NCI-H1092 treated with DMSO at 0.1 percent for 48 hours (cell line): Measurements from ENCODE around the gene PAX8.

Experiments used
- DNase-seq: peaks from one replicate; lab custom pipeline; 2025; lab: John Stamatoyannopoulos, UW

PAX8 gene

DNA sequence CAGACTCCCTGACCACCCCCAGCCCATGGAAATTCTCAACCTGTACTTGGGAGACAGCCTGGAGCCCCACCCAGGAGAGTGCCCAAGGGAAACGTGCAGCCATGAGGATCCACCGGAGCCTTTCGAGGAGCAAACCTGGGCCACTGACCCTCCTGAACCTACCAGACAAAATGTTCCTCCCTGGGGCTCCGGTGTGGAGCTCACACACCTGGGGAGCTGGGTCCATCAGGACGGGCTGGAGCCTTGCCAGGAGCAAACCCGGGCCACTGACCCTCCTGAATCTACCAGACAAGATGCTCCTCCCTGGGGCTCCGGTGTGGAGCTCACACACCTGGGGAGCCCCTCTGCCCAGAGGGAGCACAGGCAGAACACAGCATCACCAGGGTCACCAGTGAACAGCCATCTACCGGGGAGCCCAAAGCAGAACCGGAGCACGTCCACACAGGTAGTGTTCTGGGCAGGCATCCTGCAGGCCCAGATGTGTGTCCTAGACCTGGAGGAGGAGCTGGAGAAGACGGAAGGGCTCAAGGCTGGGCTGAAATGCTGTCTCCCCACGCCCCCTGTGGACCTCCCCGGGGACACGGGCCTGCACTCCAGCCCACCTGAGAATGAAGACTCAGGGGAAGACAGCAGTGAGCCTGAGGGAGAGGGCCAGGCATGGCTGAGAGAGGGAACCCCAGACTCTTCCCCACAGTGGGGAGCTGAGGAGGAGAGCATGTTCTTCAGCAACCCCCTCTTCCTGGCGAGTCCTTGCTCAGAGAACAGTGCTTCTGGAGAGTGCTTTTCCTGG lies 96.1 kb downstream of the PAX8 start:
- DNase-seq, result no peak

DNA sequence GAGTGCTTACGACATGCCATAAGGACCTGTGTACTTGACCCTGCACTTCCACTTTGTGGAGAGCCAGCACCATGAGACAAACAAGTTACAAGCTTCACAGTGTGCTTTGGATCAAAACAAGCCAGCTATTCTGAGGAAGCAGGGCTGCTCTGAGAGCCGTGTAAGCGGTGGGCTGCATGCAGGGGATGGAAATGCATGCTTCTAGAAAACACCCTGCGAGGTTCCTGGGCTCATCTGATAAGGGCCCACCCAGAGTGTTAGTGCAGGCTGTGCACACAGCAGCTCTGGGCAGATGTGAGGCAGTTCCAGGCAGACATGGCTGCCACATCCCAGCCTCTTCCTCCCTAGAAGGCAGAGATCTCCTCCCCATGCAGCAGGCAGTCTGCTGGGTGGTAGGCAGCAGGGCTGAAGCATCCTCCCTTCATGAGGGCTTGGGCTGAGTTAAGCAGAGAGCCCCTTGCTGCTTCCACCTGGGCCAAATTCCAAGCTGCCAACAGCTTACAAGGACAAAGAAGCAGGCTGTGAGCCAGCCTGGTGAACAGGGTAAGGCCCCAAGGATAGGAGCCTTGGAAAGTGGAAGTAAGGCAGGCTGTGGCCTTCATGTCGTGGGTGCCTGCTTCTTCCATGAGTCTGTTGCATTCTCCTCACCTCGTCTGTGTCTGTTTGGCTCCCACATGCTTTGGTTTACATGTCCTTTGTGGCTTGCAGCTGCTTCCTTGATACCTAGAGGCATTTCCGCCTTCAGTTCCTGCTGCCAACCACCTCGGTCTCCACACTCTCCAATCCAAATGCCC lies 97.3 kb downstream of the PAX8 start:
- no peak for DNase-seq

GRCh38 chr2:113180131-113180946 lies 98.4 kb downstream of the PAX8 start:
- DNase-seq, result no peak

- no peak for DNase-seq
Measured at GRCh38 chr2:113179446-113180045, 99.2 kb downstream of the PAX8 start.

DNA sequence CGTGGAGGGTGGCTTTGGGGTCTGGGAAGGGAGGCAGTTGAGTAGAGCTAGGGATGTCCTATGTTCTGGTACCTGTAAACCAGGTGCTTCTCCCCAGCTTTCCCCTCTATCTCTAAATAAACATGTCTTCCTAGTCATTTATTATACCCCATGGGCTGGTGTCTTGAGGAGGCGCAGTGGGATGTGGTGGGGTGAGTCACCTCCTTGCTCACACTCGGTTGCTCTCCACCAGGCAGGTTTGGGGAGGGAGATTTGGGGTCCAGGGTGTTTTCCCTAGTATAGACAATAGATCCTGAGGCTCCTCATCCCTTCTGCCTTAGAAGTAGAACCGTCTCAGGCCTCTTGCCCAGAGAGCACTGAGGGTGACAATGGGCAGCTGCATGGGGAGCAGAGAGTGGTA lies 99.8 kb downstream of the PAX8 start:
- DNase-seq, result no peak

DNA sequence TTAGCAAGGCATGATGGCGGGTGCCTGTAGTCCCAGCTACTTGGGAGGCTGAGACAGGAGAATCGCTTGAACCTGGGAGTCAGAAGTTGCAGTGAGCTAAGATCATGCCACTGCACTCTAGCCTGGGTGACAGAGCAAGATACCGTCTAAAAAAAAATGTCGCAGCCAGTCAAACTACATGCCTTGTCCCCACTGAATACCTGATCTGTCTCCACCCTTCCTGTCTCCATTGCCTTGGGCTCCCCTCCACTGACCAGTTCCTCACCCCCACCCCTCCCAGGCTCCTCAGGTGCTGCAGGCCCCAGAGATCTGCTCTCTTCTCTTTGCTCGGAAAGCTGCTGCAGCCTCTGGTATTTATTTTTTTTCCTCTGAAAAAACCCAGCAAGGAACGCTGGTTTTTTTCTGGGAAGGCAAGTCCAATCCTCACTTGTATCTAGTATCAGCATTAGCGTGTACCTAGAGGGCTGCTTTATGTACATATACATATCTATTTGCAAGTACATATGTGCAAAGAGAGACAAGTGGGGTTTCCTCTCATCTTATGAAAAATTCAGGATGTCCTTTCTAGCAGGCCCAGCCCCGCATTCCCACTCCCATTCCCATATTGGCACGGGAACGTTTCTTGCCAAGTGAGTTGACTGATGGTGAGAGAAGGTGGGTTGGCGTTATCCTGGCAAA lies 100.5 kb downstream of the PAX8 start:
- no peak for DNase-seq

- DNase-seq, result no peak
Measured at GRCh38 chr2:113176696-113177355, 101.9 kb downstream of the PAX8 start.

- DNase-seq, result no peak
Measured at GRCh38 chr2:113175736-113176695, 102.7 kb downstream of the PAX8 start.

- no peak for DNase-seq
Measured at GRCh38 chr2:113175042-113175628, 103.6 kb downstream of the PAX8 start.

GRCh38 chr2:113174376-113174750 lies 104.4 kb downstream of the PAX8 start:
- DNase-seq, result no peak

GRCh38 chr2:113173542-113174375 lies 105.0 kb downstream of the PAX8 start, which contains the start of gene PSD4:
Gene PSD4 (plus strand): TSS chr2:113173971. CDS start chr2:113182457, 8,486 bp downstream.
- no peak for DNase-seq

DNA sequence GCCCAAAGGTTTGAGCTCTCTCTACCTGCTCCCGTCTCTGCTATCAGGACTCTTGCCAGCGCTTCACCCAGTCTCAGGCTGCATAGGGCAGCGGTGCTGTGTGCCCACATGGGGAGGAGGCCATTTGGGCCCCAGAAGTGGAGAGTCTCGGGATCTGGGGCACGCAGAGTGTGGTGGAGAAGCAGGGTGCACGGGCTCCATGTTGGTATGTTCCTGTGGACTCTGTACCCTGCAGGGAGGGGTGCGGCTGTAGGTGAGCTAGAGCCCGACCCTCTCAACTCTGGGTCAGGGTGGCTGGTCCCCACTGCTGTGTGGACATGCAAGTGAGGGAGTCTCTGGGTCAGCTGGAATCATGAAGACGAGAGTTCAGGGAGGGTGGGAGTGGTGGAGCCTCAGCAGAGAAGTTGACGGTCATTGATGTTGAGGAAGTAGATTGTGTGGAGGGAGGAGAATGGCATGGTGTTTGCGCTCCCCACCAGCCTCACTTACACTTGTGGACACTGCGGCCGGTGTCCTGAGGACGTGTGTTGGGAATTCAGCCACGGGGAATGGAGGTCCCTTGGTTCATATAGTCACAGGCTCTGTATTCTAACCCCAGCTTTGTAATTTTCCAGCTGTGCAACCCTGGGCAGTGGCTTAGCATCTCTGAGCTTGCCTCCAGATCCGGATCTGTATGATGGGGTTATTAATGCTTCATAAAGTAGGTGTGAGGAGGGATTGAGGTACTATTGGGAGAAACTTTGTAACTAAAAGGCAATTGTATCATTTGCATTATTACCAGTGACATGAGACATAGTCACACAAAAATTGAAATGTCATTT lies 105.8 kb downstream of the PAX8 start:
- DNase-seq, result no peak

DNA sequence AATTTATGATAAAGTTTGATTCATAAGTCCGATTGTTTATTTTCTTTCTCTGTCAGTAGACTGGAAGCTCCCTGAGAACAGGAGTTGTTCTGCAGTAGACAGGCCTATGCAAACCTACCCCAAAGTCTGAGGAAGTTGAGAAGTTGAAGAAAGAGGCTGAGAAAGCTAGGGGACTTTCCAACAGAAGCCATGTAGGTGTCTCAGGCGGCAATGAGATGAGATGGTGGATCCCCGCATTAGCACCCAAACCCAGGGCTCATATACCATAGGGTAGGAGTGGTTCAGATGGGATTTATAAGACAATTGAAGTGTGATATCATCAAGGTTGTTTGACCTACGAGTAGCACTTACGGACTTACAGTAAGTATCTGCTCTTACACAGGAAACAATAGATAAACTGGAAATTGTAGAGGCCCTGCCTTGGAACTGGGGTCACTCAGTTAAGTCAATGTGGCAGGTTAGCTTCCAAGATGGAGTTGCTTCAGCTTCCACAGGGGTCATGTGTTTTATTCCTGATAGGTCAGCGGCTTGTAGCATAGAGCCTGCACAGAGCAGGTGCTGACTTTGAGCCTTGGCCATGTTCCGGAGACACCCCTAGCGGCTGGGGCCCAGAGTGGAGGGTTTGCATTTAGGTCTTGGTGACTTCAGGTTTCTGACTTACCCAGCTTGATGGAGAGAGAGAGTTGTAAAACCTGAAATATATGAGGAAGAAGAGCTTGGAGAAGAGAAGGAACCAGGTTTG lies 107.2 kb downstream of the PAX8 start:
- no peak for DNase-seq

DNA sequence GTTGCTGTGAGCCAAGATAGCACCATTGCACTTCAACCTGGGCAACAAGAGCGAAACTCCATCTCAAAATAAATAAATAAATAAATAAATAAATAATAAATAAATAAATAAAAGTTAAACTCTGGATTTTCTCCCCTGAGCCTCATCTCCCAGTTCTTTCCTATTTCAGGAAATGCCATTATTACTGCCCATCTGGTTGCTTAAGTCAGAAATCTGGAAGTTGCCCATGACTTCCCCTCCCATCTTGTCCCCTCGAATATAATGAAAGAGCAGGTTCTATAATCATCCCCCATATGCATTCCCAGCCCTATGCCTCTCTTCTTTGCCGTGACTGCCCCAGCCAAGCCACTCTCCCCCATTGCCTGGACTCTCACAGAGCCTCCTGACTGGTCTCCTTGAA lies 109.1 kb downstream of the PAX8 start:
- no peak for DNase-seq

DNA sequence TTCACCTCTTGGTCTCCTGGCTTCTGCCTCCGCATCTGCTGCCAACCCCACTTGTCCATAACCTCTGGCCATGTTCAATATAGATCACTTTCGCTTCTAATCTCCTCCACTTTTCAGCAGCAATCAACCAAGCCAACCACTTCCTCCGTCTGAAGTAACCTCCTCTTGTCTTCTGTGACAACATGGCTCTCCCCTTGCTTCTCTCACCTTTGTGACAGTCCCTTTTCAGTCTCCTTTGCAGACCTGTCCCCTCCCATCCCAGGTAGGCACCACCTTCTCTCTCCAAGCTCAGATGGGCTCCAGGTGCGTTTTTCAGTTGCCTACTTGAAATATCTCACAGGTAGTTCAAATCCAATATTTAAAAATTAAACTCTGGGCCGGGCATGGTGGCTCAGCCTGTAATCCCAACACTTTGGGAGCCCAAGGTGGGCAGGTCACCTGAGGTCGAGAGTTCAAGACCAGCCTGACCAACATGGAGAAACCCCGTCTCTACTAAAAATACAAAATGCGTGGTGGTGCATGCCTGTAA lies 109.7 kb downstream of the PAX8 start:
- no peak for DNase-seq

GRCh38 chr2:113167962-113168340 lies 110.8 kb downstream of the PAX8 start:
- DNase-seq, result no peak
